ENCODE measurements around the gene UGT1A6.
"Not testable (repeated sequence)": the region's sequence is repeated elsewhere in the genome, so short reads cannot be mapped to it uniquely, and the experiment has no call there.

Gene UGT1A6

DNA sequence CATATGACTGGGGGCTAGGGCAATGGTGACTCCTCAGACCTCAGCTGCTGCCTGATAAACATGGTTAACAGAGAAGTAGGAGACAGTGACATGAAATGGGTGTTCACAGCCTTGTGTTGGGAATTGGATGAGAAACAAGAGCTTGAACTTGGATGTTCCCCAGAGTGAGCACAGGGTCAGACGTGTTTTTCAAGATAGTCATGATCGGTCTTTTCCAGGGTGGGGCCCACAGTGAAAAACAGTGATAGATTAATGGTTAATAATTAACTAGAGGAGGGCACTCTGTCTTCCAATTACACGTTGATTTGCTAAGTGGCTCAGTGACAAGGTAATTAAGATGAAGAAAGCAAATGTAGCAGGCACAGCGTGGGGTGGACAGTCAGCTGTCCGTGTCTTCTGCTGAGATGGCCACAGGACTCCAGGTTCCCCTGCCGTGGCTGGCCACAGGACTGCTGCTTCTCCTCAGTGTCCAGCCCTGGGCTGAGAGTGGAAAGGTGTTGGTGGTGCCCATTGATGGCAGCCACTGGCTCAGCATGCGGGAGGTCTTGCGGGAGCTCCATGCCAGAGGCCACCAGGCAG, 36.1 kb downstream of the UGT1A6 start, which contains the start of gene UGT1A3:
Gene UGT1A3 (plus strand): TSS at position 320 of the 579 bp plus-strand sequence. CDS start 85 bp downstream, at position 405.
- DNase-seq (ENCODE audit: low spot score): no peak

DNA sequence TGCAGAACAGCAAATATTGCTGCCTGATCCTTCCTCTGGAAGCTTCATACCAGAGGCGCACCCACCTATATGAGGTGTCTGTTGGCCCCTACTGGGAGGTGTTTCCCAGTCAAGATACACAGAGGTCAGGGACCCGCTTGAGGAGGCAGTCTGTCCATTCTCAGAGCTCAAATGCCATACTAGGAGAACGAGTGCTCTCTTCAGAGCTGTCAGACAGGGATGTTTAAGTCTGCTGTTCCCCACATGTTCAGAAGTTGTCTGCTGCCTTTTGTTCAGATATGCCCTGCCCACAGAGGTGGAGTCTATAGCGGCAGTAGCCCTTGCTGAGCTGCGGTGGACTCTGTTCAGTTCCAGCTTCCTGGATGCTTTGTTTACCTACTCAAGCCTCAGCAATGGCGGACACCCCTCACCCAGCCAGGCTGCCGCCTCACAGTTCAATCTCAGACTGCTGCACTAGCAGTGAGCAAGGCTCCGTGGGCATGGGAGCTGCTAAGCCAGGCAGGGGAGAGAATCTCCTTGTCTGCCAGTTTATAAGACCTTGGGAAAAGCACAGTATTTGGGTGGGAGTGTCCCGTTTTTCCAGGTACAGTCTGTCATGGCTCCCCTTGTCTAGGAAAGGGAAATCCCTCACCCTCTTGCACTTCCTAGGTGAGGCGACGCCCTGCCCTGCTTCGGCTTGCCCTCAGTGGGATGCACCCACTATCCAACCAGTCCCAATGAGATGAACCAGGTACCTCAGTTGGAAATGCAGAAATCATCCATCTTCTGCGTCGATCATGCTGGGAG, 44.4 kb downstream of the UGT1A6 start:
- DNase-seq (ENCODE audit: low spot score): not testable (repeated sequence)

DNA sequence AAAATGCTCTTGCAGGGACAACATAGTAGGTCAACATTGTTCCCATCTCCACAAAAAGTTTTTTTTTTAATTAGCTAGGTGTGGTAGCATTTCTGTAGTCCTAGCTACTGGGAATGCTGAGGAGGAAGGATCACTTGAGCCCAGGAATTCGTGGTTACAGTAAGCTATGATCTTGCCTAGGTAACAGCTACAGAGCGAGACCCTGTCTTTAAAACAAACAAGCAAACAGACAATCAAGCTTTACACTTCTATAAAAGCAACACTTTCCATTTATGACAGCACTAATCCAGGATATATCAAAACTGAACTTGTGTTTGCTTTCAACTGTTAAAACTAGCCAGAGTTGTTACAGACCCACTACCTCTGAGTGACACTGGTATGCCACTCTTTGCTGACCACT, 48.2 kb downstream of the UGT1A6 start:
- no peak for DNase-seq (ENCODE audit: low spot score)

DNA sequence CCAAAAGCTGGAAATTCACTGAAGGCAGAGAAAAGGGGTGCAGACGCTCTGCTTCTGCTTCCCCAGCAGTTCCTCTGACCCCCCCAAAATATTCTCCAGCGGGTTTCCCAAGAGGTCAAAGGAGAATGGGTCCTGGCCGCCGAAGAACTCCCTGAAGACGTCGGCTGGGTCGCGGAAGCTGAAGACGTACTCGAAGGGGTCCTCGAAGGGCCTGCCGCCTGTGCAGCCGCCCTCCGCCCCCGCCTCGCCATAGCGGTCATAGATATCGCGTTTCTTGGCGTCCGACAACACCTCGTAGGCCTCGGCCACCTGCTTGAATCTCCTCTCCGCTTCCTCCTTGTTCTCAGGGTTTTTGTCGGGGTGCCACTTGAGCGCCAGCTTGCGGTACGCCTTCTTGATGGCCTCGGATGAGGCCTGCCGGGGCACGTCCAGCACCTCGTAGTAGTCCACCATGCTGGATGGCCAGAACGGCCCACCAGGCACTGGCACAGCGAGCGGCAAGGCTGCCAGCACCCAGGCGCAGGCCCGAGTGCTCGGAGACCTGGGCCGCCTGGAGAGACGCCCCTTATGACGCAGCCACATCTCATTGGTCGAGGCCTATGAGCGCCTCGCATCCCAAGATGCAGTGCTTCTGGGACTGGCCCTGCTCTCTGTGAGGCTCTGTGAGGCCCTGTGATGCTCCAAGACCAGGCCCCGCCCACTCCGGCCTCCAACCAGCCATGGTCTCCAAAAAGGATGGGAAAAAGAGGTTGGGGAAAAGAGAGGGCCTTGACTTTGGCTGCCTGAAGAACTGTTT, 51.0 kb downstream of the UGT1A6 start:
- DNase-seq (ENCODE audit: low spot score): no peak

DNA sequence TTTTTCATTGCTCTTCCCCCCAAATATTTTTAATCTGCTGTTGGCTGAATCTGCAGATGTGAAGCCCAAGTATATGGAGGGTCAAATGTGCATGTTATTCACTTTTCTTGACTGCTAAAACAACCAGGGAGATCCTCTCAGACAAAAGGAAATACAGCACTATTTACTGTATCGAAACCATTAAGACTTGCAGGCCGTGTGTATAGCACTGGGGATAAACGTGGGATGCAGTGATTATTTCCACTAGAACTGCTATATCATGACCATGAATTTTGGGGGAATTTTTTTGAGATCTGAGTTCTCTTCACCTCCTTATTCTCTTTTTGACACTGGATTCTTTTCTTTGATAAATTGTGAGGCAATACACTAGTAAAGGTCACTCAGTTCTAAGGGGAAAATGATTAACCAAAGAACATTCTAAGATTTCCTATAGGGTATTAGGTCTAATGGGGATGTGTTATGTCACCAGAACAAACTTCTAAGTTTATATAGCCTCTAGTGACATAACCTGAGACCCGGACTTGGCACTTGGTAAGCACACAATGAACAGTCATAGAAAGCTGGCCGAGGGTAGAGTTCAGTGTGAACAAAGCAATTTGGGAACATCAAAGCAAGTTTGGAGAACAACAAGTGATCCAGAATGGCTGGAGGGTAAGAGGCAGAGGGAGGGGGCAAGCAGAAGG, 52.5 kb downstream of the UGT1A6 start:
- DNase-seq (ENCODE audit: low spot score): no peak

DNA sequence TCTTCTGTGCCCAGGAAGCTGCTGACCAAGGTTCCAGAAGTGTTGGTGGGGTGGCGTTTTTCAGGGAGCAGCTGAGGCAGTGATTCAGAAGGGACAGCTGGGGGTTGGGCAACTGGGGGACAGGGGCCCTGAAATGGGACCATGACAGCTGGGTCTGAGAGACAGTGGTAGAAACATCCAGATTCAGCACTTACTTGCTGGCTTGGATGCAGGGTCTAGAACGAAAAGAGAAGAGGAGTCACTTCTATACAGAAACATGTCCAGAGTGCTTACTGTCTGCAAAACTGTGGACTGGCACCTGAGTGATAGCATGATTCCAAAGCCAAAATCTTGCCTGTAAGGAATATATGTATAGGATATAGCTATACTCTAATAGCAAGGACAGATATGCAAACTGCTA, 53.1 kb downstream of the UGT1A6 start:
- DNase-seq (ENCODE audit: low spot score): not testable (repeated sequence)

DNA sequence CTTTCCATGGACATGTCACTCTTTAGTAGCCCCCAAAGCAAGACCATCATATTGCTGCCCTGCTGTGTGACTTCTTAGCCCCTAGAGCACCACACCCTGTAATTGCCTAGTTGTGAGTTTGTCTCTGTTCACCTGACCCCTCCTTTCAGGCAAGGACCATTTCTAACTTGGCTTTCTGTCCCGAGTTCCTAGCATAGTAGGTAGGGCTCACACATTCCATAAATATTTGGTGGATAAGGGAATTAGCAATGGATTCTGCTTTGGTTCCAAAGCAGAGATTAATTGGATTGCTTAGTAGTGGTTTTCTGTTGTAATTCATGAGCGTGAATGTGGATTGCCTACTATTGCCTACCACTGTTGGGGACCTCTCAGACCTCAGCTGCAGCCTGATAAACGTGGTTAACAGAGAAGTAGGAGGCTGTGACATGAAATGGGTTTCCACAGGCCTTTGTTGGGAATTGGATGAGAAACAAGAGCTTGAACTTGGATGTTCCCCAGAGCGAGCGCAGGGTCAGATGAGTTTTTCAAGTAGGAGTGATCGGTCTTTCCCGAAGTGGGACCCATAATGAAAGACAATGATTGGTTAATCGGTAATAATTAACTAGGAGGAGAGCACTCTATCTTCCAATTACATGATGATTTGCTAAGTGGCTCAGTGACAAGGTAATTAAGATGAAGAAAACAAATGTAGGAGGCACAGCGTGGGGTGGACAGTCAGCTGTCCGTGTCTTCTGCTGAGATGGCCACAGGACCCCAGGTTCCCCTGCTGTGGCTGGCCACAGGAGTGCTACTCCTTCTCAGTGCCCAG, 54.0 kb downstream of the UGT1A6 start:
- no peak for DNase-seq (ENCODE audit: low spot score)

DNA sequence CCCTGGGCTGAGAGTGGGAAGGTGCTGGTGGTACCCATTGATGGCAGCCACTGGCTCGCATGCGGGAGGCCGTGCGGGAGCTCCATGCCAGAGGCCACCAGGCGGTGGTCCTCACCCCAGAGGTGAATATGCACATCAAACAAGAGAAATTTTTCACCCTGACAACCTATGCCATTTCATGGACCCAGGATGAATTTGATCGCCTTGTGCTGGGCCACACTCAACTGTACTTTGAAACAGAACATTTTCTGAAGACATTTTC, 54.5 kb downstream of the UGT1A6 start:
- DNase-seq (ENCODE audit: low spot score): no peak

DNA sequence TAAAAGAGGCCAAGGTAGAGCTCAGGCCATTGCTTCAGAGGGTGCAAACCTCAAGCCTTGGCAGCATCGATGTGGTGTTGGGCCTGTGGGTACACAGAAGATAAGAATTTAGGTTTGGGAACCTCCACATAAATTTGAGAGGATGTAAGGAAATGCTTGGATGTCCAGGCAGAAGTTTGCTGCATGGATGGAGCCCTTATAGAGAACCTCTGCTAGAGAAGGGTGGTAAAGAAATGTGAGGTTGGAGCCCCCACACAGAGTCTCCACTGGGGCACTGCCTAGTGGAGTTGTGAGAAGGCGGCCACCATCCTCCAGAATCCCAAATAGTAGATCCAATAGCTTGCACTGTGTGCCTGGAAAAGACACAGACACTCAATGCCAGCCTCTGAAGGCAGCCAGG, 58.0 kb downstream of the UGT1A6 start:
- not testable (repeated sequence) for DNase-seq (ENCODE audit: low spot score)

DNA sequence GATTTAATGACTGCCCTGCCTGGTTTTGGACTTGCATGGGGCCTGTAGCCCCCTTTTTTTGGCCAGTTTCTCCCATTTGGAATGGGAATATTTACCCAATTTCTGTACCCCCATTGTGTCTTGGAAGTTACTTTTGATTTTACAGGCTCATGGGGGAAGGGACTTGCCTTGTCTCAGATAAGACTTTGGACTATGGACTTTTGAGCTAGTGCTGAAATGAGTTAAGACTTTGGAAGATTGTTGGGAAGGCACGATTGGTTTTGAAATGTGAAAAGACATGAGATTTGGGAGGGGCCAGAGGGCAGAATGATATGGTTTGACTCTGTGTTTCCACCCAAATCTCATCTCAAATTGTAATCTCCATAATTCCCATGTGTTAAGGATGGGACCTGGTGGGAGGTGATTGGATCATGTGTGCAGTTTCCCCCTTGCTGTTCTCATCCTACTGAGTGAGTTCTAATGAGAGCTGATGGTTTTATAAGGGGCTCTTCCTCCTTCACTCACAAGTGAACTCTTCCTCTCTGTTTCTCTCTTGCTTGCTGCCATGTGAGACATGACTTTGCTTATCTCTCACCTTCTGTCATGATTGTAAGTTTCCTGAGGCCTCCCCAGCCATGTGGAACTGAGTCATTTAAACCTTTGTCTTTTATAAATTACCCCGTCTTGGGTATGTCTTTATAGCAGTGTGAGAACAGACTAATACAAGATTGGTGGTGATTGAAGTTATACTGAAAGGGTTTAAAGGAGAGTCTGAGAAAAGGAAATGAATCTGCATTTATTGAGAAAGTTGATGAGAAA, 58.7 kb downstream of the UGT1A6 start:
- not testable (repeated sequence) for DNase-seq (ENCODE audit: low spot score)

DNA sequence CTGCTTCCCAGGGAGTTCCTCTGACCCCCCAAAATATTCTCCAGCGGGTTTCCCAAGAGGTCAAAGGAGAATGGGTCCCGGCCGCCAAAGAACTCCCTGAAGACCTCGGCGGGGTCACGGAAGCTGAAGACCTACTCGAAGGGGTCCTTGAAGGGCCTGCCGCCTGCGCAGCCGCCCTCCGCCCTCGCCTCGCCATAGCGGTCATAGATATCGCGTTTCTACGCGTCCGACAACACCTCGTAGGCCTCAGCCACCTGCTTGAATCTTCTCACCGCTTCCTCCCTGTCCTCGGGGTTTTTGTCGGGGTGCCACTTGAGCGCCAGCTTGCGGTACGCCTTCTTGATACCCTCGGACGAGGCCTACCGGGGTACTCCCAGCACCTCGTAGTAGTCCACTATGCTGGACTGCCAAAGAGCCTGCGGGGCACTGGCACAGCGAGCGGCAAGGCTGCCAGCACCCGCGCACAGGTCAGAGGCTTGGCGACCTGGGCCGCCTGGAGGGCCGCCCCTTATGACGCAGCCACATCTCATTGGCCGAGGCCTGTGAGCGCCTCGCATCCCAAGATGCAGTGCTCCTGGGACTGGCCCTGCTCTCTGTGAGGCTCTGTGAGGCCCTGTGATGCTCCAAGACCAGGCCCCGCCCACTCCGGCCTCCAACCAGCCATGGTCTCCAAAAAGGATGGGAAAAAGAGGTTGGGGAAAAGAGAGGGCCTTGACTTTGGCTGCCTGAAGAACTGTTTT, 62.4 kb downstream of the UGT1A6 start:
- no peak for DNase-seq (ENCODE audit: low spot score)

DNA sequence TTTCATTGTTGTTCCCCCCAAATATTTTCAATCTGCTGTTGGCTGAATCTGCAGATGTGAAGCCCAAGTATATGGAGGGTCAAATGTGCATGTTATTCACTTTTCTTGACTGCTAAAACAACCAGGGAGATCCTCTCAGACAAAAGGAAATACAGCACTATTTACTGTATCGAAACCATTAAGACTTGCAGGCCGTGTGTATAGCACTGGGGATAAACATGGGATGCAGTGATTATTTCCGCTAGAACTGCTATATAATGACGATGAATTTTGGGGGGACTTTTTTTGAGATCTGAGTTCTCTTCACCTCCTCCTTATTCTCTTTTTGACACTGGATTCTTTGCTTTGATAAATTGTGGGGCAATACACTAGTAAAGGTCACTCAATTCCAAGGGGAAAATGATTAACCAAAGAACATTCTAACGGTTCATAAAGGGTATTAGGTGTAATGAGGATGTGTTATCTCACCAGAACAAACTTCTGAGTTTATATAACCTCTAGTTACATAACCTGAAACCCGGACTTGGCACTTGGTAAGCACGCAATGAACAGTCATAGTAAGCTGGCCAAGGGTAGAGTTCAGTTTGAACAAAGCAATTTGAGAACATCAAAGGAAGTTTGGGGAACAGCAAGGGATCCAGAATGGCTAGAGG, 63.9 kb downstream of the UGT1A6 start:
- DNase-seq (ENCODE audit: low spot score): no peak

DNA sequence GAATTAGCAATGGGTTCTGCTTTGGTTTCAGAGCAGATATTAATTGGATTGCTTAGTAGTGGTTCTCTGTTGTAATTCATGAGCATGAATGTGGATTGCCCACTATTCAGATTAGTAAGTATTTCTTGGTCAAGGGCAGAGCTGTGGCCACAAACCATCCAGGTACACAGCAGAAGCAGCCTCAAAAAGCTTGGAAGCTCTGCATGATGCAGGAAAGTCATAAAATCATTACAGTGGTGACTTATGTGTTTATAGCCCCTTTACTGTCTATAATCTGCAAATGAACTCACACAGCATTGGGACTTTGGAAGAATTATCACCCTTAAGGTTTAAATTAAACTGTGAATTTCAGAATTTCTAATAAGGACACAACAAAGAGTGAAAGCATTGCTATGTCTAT, 65.5 kb downstream of the UGT1A6 start:
- no peak for DNase-seq (ENCODE audit: low spot score)

DNA sequence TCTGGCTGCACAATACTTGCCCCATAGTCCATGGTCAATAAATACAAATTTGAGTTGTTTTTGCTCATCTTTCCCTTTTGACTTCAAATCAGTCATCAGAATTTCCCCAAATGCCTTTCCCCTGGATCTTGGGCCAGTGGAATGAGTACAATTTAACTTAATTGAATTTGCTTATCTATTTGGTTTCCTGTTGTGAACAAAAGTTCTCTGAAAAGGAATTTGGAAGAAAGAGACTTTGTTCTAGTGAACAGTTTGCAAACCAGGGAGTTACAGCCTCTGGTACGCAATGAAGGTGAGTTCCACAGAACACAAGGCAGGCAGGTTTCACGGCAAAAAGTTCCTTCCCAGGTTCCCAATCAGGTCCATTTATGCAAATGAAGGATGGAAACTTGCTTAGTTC, 66.2 kb downstream of the UGT1A6 start:
- DNase-seq (ENCODE audit: low spot score): no peak

DNA sequence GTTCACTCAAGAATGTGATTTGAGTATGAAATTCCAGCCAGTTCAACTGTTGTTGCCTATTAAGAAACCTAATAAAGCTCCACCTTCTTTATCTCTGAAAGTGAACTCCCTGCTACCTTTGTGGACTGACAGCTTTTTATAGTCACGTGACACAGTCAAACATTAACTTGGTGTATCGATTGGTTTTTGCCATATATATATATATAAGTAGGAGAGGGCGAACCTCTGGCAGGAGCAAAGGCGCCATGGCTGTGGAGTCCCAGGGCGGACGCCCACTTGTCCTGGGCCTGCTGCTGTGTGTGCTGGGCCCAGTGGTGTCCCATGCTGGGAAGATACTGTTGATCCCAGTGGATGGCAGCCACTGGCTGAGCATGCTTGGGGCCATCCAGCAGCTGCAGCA, 67.4 kb downstream of the UGT1A6 start, which contains the start of gene UGT1A1:
Gene UGT1A1 (plus strand): TSS at position 228 of the 400 bp plus-strand sequence. CDS start 18 bp downstream, at position 246.
- no peak for DNase-seq (ENCODE audit: low spot score)

DNA sequence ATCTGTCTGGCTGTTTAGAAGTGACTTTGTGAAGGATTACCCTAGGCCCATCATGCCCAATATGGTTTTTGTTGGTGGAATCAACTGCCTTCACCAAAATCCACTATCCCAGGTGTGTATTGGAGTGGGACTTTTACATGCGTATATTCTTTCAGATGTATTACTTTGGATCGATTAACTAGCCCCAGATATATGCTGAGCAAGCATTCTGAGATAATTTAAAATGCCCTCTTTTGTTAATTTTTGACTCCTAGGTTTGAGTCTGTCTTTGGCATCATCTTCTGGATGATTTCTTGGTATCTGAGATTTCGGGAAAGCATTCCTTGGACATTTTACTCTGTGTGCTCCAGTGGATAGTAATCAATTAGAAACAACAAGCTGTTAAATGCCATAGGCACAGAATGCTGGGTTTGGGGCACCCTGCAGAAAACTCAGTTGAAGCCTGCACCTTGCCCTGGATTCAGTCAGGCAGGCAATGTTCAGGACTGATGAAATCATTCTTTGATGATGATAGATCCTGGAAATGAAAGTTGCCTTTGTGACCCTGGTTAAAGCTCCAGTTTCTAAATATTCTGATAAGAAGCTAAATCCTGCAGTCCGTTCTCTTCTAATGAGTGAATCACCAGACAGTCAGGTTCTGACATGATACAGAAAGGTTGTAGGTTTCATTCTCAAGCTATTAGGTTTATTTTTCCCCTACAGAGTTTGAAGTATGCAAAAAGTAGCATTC, 68.5 kb downstream of the UGT1A6 start:
- no peak for DNase-seq (ENCODE audit: low spot score)

DNA sequence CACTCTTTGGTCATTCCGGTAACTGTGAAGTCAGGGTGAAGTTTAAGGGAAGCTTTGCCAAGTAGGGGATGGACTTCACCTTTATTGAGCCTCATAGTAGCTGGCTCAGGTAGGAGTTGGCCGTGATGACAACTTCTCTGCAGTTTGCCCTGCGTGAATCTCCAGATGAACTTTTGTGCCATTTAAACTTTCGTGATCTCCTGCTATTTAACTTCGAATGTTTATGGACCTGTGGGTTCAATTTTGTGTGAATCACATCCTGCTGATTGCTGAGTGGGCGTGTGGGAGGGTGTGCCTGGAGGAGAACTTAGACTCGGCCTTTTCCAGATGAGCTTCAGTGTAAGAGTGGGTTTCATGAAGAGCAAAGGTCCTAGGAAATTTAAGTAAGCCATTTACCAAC, 71.6 kb downstream of the UGT1A6 start:
- DNase-seq (ENCODE audit: low spot score): no peak

DNA sequence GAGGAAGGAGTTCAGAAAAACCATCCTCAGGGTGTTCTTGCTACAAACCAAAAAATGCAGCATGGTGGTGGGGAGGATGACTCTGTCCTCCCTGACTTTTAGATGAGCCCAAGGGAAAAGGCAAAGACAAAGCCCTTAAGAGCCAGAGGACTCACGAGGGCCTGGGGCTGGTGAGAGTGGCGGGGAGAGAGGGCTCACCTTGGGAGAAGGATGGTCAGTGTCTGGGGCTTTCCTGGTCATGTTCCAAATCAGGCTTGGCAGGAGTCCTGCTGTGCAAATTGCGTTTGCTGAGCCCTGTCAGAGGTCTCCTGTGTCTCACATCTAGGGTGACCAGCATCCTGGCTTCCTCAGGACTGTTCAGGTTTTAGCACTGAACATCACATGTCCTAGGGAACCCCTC, 72.1 kb downstream of the UGT1A6 start:
- no peak for DNase-seq (ENCODE audit: low spot score)

DNA sequence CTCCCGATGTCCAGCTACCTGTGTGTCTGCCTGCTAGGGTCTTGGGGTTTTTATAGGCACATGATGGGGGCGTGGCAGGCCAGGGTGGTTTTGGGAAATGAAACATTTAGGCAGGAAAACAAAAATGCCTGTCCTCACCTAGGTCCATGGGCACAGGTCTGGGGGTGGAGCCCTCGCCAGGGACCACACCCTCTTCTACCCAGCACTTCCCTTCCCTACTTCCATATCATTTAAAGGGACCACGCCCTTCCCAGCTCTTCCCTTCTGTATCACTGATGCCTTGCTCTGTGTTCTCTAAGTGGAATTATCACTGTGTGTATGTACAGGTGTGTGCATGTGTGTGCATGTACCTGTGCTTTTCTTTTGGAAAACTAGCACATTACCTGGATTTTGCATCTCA, 73.7 kb downstream of the UGT1A6 start:
- DNase-seq (ENCODE audit: low spot score): no peak
